Measurements from ENCODE around the gene KRTAP17-1. TPM values are rescaled to one million over a fixed set of nuclear protein-coding genes. Genes with fewer than 3 reads are reported as not detected.
"Not testable (repeated sequence)": the region's sequence is repeated elsewhere in the genome, so short reads cannot be mapped to it uniquely, and the experiment has no call there.

Gene KRTAP17-1
- total RNA-seq, 4 donors from 2014 or later, result not detected

- intact Hi-C loops (cut with DNase I), result no loop called here
- 19% methylated on average over 2 of the region's 2 CpGs for WGBS
Observed at GRCh38 chr17:41284546-41284945, 31.0 kb downstream of the KRTAP17-1 start.

GRCh38 chr17:41284043-41284442 is 31.5 kb downstream of the KRTAP17-1 start:
- no peak overlapping the region for H3K4me3 ChIP-seq
- H3K27ac ChIP-seq (replicated peaks in 1 of 4), result no peak overlapping the region
- TF ChIP-seq POLR2AphosphoS5 (IDR thresholded peaks at IDR 0.05), result no peak
- TF ChIP-seq EP300 (IDR thresholded peaks at IDR 0.05), result no peak
- no peak for TF ChIP-seq POLR2A (IDR thresholded peaks at IDR 0.05; ENCODE audit: low read depth)
- no peak for TF ChIP-seq CTCF (IDR thresholded peaks at IDR 0.05)
- peaks cover 0 to 4% (median 0%) of the 10 kb centered on the region in 4 donors for H3K27me3 ChIP-seq
- H3K36me3 ChIP-seq, result no peaks in the 10 kb centered on the region
- H3K9me3 ChIP-seq, result no peaks in the 10 kb centered on the region
- 36% methylated on average over 3 of the region's 3 CpGs for WGBS
- peaks cover 0 to 11% (median 10%) of the 10 kb centered on the region in 4 donors for H3K4me1 ChIP-seq
- DNase-seq (ENCODE audit: extremely low spot score), result no peak
- intact Hi-C loops (cut with DNase I), result no loop called here

More at GRCh38 chr17:41284546-41284945, 31.0 kb downstream of the KRTAP17-1 start:
- no peaks in the 10 kb centered on the region for H3K36me3 ChIP-seq
- peaks cover 0 to 4% (median 0%) of the 10 kb centered on the region in 4 donors for H3K27me3 ChIP-seq
- no peak overlapping the region for H3K4me3 ChIP-seq
- H3K9me3 ChIP-seq, result no peaks in the 10 kb centered on the region
- H3K27ac ChIP-seq (replicated peaks in 1 of 4), result no peak overlapping the region
- DNase-seq (ENCODE audit: extremely low spot score), result no peak
- no peak for TF ChIP-seq POLR2AphosphoS5 (IDR thresholded peaks at IDR 0.05)
- no peak for TF ChIP-seq EP300 (IDR thresholded peaks at IDR 0.05)
- no peak for TF ChIP-seq CTCF (IDR thresholded peaks at IDR 0.05)
- no peak for TF ChIP-seq POLR2A (IDR thresholded peaks at IDR 0.05; ENCODE audit: low read depth)
- H3K4me1 ChIP-seq, result peaks cover 0 to 11% (median 10%) of the 10 kb centered on the region in 4 donors

- 85% methylated on average over 3 of the region's 3 CpGs for WGBS
Observed at GRCh38 chr17:41278176-41278955, 37.1 kb downstream of the KRTAP17-1 start.

GRCh38 chr17:41275648-41276190 is 39.8 kb downstream of the KRTAP17-1 start, which contains the start of gene KRTAP9-7:
KRTAP9-7 (plus strand) TSS chr17:41275698; CDS start chr17:41275698, 0 bp downstream.
- H3K9me3 ChIP-seq; H3K27ac ChIP-seq (replicated peaks in 1 of 4); H3K4me3 ChIP-seq; H3K36me3 ChIP-seq; DNase-seq (ENCODE audit: extremely low spot score); intact Hi-C loops (cut with DNase I); H3K27me3 ChIP-seq; H3K4me1 ChIP-seq: not testable (repeated sequence)
- 89% methylated on average over 3 of the region's 3 CpGs for WGBS

More at GRCh38 chr17:41278176-41278955, 37.1 kb downstream of the KRTAP17-1 start:
- TF ChIP-seq POLR2AphosphoS5 (IDR thresholded peaks at IDR 0.05), result no peak
- no peak for TF ChIP-seq EP300 (IDR thresholded peaks at IDR 0.05)
- no peak for TF ChIP-seq CTCF (IDR thresholded peaks at IDR 0.05)
- no peak for TF ChIP-seq POLR2A (IDR thresholded peaks at IDR 0.05; ENCODE audit: low read depth)
- intact Hi-C loops (cut with DNase I), result no loop called here
- Histone ChIP-seq H3K36me3 (no peaks in the 10 kb centered on the region), H3K9me3 (no peaks in the 10 kb centered on the region), H3K27me3 (peaks cover 0 to 10% (median 2%) of the 10 kb centered on the region in 4 donors), H3K4me1 (no peaks in the 10 kb centered on the region), H3K4me3 (no peak overlapping the region), H3K27ac (replicated peaks in 1 of 4) (no peak overlapping the region)
- no peak for DNase-seq (ENCODE audit: extremely low spot score)

GRCh38 chr17:41271858-41272257 is 43.7 kb downstream of the KRTAP17-1 start:
- H3K4me1 ChIP-seq, result no peaks in the 10 kb centered on the region
- no peaks in the 10 kb centered on the region for H3K9me3 ChIP-seq
- H3K4me3 ChIP-seq, result no peak overlapping the region
- no peak overlapping the region for H3K27ac ChIP-seq (replicated peaks in 1 of 4)
- no peak for TF ChIP-seq POLR2AphosphoS5 (IDR thresholded peaks at IDR 0.05)
- TF ChIP-seq POLR2A (IDR thresholded peaks at IDR 0.05; ENCODE audit: low read depth), result no peak
- TF ChIP-seq CTCF (IDR thresholded peaks at IDR 0.05), result no peak
- TF ChIP-seq EP300 (IDR thresholded peaks at IDR 0.05), result no peak
- H3K36me3 ChIP-seq, result no peaks in the 10 kb centered on the region
- no peak for DNase-seq (ENCODE audit: extremely low spot score)
- H3K27me3 ChIP-seq, result peaks cover 0 to 10% (median 0%) of the 10 kb centered on the region in 4 donors
- intact Hi-C loops (cut with DNase I), result no loop called here
- 88% methylated on average over 1 of the region's 1 CpG for WGBS

GRCh38 chr17:41271323-41271722 is 44.2 kb downstream of the KRTAP17-1 start:
- no CpG with 5 or more reads among the region's 1 CpG for WGBS
- H3K4me1 ChIP-seq, result not testable (repeated sequence)

More at GRCh38 chr17:41271323-41271722, 44.2 kb downstream of the KRTAP17-1 start:
- H3K27me3 ChIP-seq; H3K27ac ChIP-seq (replicated peaks in 1 of 4); H3K36me3 ChIP-seq; H3K9me3 ChIP-seq; H3K4me3 ChIP-seq; DNase-seq (ENCODE audit: extremely low spot score); intact Hi-C loops (cut with DNase I): not testable (repeated sequence)
